DND-41 (cell line): ENCODE results near the gene SCUBE1.

Experiments
- EZH2 ChIP-seq: IDR thresholded peaks from 3 replicates; pipeline ENCODE4 v1.6.1; 2012; ENCODE audit warnings: borderline replicate concordance, low read depth, mild to moderate bottlenecking, moderate library complexity, low read length, inconsistent platforms; ENCODE audit not compliant: severe bottlenecking
- TF ChIP-seq, protein P1 (sequence below): IDR thresholded peaks from 2 replicates; pipeline ENCODE4 v1.5.1; 2012; ENCODE audit warnings: borderline replicate concordance, low read length, moderate library complexity, mild to moderate bottlenecking; ENCODE audit not compliant: poor library complexity, severe bottlenecking; ENCODE audit errors: extremely low read depth

DNA sequence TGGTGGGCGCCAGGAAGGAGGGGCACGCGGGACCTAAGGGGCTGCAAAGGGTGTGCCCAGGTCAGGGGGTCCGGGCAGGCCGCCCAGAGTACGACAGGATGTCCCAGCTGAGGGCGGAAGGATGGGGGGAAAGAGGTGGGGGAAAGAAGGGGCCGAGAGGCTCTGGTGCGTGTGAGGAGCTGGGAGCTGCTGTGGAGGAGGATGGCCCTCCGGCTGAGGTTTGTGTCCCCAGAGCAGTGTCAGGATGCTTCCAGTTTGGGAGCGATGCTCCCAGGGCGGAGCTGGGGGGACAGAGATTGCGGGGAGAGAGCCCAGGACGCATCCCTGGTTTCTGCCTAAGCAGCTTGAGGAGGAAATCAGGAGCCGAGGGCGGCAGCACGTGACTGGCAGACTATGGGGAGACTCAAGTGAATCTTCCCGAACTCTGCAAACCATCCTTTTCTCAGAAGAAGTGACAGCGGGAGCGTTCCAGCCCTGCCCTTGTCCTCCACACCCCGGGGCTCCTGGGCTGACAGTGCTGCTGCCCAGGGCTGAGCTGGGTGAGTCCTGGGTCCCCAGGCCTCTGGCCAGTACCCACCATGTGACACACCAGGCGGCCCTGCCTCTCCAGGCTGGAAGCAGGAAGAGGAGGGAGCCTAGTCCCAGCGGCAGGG, 136.5 kb downstream of the SCUBE1 start:
- no peak for TF ChIP-seq EZH2
- TF ChIP-seq, protein P1, sequence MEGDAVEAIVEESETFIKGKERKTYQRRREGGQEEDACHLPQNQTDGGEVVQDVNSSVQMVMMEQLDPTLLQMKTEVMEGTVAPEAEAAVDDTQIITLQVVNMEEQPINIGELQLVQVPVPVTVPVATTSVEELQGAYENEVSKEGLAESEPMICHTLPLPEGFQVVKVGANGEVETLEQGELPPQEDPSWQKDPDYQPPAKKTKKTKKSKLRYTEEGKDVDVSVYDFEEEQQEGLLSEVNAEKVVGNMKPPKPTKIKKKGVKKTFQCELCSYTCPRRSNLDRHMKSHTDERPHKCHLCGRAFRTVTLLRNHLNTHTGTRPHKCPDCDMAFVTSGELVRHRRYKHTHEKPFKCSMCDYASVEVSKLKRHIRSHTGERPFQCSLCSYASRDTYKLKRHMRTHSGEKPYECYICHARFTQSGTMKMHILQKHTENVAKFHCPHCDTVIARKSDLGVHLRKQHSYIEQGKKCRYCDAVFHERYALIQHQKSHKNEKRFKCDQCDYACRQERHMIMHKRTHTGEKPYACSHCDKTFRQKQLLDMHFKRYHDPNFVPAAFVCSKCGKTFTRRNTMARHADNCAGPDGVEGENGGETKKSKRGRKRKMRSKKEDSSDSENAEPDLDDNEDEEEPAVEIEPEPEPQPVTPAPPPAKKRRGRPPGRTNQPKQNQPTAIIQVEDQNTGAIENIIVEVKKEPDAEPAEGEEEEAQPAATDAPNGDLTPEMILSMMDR: no peak
